IPS-NIHi7 (cell line): ENCODE results near the gene COL5A1.

ENCODE experiments used
- DNase-seq: peaks from one replicate; pipeline ENCODE4 v3.0.0; 2012; ENCODE audit warnings: mixed read lengths; ENCODE audit errors: extremely low spot score

The COL5A1 gene

GRCh38 chr9:134813841-134814240, 172.2 kb downstream of the COL5A1 start:
- DNase-seq: no peak

- no peak for DNase-seq
Observed at GRCh38 chr9:134814598-134815215, 173.1 kb downstream of the COL5A1 start.

- DNase-seq: no peak
Observed at GRCh38 chr9:134815435-134816214, 174.0 kb downstream of the COL5A1 start.

- no peak for DNase-seq
Observed at GRCh38 chr9:134816264-134816663, 174.7 kb downstream of the COL5A1 start.

- no peak for DNase-seq
Observed at GRCh38 chr9:134818000-134818568, 176.5 kb downstream of the COL5A1 start.

GRCh38 chr9:134818591-134818990, 177.0 kb downstream of the COL5A1 start:
- no peak for DNase-seq

- no peak for DNase-seq
Observed at GRCh38 chr9:134820901-134821300, 179.3 kb downstream of the COL5A1 start.

GRCh38 chr9:134822541-134822940, 180.9 kb downstream of the COL5A1 start:
- DNase-seq: no peak

- no peak for DNase-seq
Observed at GRCh38 chr9:134823623-134824022, 182.0 kb downstream of the COL5A1 start.

- no peak for DNase-seq
Observed at GRCh38 chr9:134824583-134824982, 183.0 kb downstream of the COL5A1 start.

- no peak for DNase-seq
Observed at GRCh38 chr9:134825025-134825424, 183.4 kb downstream of the COL5A1 start.

- no peak for DNase-seq
Observed at GRCh38 chr9:134826336-134827285, 185.0 kb downstream of the COL5A1 start.

GRCh38 chr9:134827559-134827958, 186.0 kb downstream of the COL5A1 start:
- DNase-seq: no peak

- DNase-seq: no peak
Observed at GRCh38 chr9:134827993-134828392, 186.4 kb downstream of the COL5A1 start.

GRCh38 chr9:134828892-134829291, 187.3 kb downstream of the COL5A1 start:
- no peak for DNase-seq

GRCh38 chr9:134829356-134829937, 187.8 kb downstream of the COL5A1 start:
- DNase-seq: no peak

GRCh38 chr9:134830126-134830525, 188.5 kb downstream of the COL5A1 start:
- no peak for DNase-seq

GRCh38 chr9:134830926-134831720, 189.5 kb downstream of the COL5A1 start:
- no peak for DNase-seq

- no peak for DNase-seq
Observed at GRCh38 chr9:134832471-134832870, 190.9 kb downstream of the COL5A1 start.

GRCh38 chr9:134833294-134833880, 191.8 kb downstream of the COL5A1 start:
- DNase-seq: no peak
